GM10266 (cell line): ENCODE measurements around the gene CYP2A6.
A peak's percentile ranks its signal among the peaks of the same experiment; 100 is the strongest.
"Not testable (repeated sequence)": the region's sequence is repeated elsewhere in the genome, so short reads cannot be mapped to it uniquely, and the experiment has no call there.

Experiments
- DNase-seq: peaks from one replicate; pipeline ENCODE4 v3.0.0; 2012; ENCODE audit errors: extremely low spot score
- TF ChIP-seq, protein P1 (sequence below): IDR thresholded peaks from 2 replicates; pipeline ENCODE4 v1.5.1; 2012; ENCODE audit warnings: mild to moderate bottlenecking, low read depth; ENCODE audit not compliant: control insufficient read depth, insufficient read depth; ENCODE audit errors: missing control alignments

The CYP2A6 gene

GRCh38 chr19:40822161-40822560 is 28.1 kb downstream of the CYP2A6 start:
- no peak for DNase-seq
- TF ChIP-seq, protein P1, sequence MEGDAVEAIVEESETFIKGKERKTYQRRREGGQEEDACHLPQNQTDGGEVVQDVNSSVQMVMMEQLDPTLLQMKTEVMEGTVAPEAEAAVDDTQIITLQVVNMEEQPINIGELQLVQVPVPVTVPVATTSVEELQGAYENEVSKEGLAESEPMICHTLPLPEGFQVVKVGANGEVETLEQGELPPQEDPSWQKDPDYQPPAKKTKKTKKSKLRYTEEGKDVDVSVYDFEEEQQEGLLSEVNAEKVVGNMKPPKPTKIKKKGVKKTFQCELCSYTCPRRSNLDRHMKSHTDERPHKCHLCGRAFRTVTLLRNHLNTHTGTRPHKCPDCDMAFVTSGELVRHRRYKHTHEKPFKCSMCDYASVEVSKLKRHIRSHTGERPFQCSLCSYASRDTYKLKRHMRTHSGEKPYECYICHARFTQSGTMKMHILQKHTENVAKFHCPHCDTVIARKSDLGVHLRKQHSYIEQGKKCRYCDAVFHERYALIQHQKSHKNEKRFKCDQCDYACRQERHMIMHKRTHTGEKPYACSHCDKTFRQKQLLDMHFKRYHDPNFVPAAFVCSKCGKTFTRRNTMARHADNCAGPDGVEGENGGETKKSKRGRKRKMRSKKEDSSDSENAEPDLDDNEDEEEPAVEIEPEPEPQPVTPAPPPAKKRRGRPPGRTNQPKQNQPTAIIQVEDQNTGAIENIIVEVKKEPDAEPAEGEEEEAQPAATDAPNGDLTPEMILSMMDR = no peak

DNA sequence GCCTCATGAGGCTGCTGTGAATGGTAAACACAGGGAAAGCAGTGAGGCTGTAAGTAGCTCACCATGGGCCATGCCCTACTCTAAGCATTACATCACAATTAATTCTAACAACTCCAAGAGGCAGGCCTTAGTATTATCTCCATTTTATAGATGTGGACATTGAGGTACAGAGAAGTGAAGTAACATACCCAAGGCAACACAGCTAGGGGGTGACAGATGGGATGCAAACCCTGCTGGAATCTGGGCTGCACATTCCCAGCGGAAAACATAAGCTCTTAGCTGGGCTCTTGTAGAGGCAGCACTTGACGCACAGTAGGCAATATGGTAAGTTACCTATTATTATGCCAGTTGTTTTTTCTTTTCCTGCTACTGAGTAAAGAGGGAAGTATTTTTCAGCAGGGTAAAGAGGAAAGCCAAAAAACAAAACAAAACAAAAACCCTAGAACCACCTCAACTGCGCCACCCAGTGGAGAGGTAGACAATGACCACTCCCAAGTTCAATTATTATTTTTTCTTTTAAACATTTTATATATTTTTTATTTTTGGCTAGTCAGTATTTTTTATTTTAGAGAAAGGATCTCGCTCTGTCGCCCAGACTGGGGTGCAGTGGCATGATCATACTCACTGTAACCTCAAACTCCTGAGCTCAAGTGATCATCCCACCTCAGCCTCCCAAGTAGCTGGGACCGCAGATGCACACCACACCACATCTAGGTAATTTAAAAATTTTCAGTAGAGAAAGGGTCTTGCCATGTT is 30.6 kb downstream of the CYP2A6 start:
- TF ChIP-seq, protein P1 = peak; percentile 57
- DNase-seq = not testable (repeated sequence)

GRCh38 chr19:40818480-40819399 is 31.5 kb downstream of the CYP2A6 start:
- DNase-seq = not testable (repeated sequence)
- TF ChIP-seq, protein P1 = peak; percentile 28

GRCh38 chr19:40815223-40815622 is 35.0 kb downstream of the CYP2A6 start:
- no peak for DNase-seq
- TF ChIP-seq, protein P1 = no peak

GRCh38 chr19:40813182-40813581 is 37.1 kb downstream of the CYP2A6 start:
- DNase-seq = no peak
- TF ChIP-seq, protein P1 = no peak

GRCh38 chr19:40812571-40812970 is 37.7 kb downstream of the CYP2A6 start:
- not testable (repeated sequence) for DNase-seq

DNA sequence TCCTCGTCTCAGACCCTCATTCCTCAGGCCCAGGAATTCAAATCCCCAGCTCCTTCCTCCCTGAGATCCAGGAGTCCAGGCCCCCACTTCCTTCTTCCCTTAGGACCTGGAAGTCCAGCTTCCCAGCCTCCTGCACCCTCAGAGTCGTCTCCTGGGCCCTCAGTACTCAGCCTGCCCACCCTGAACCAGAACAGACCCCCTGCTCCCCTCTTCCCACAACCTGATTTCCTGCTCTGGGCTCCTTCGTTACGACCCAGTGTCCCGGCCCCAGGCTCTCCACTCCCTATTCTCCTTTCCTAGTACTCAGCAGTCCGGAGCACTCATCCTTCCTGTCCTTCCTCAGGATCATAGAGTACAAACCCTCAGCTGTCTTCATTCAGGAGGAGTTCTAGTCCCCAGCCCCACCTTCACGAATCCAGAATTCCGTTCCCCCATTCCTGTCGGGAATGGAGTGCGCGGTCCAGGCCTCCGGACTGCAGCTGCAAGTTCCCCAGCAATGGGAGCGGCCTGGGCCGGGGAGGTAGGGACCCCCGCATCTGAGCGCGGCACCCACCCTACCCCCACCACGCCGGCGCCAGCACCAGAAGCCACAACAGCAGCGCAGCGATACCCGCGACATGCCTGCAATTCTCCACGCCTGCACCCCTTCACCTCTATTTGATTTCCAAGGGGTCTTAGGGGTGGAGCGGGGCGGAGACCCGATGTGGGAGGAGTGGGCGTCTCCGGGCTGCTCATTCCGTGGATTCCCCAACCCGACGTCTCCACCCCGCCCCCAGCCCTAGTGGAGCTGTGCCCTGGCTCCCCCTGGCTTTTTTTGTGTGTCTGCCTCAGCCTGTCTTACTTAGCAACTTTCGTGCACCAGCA is 38.5 kb downstream of the CYP2A6 start:
- TF ChIP-seq, protein P1 = peak; percentile 16
- DNase-seq = no peak

DNA sequence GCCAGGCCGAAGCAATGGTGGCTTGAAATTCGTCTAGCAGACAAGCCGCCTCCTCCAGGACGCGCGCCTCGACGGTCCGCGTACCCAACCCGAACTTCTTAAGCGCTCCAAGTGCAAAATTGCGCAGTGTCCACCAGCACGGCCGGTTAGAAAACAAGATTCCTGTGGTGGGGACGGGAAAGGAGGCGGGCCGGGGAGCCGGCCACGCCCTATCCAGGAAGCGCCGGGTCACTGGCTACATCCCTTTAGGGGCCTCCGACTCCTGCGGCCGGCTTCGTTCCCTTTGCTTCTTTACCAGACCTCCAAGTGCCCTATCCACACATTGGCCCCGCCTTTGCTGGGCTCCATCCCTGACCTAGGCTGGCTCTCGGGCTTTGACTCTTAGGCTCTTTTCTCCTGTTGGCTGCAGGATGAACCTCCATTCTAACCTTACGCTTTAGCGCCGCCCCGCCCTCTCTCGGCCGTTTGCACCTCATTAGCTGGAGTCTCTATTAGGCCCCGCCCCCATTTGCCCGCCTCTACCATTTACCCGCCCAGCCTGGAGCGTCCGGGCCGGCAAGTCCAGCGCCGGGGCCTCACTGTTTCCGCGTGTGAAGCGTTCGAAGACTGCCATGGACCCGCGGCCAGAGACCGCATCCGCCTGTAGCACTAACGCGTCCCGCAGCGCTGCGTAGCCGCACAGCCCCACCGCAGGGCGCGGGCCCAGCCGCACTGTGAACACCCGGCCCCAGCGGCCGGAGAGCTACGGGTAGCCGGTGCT is 39.4 kb downstream of the CYP2A6 start:
- DNase-seq = not testable (repeated sequence)
